Measurements from ENCODE around the gene HSD3B7. TPM values are rescaled to one million over a fixed set of nuclear protein-coding genes. Genes with fewer than 3 reads are reported as not detected.

HSD3B7 gene
- total and polyA plus RNA-seq, 2 of the 4 experiments (the other 2 are of a cell fraction) = 8.5 to 11.3 TPM

DNA sequence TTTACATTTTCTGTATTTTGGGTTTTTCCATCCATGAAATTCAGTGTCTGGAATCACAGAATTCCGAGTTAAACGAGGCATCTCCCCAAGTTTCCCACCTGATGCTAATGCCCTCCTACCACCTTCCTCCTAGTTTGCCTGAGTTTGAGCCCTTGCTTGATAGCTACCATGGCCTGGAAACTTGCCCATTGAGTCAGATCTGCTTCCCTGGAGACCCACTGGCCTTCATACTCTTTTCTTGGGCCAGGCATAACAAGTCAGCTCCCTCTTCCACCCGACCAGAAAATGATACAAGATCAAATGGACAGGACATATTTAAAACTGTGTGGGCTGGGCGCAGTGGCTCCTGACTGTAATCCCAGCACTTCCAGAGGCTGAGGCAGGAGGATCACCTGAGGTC, 17.2 kb upstream of the HSD3B7 start:
- Histone ChIP-seq H2BK120ac (ENCODE audit: low read depth, low read length) (no peak overlapping the region), H3K4ac (ENCODE audit: low read depth, low read length) (no peak overlapping the region), H3K4me3 (ENCODE audit: insufficient read depth, low read depth, low read length) (no peak overlapping the region), H3K27ac (ENCODE audit: insufficient read depth, low read length) (no peak overlapping the region), H2AFZ (replicated peaks; ENCODE audit: low read length, poor library complexity) (no peak overlapping the region), H3K79me1 (ENCODE audit: low read depth in 1 of 2, low read length in 2 of 2) (peaks cover 0 to 8% of the 10 kb centered on the region in 2 experiments; a peak in 2 of 4 replicates), H3K18ac (ENCODE audit: low read depth, low read length) (no peak overlapping the region), H3K4me2 (ENCODE audit: low read depth, low read length) (no peak overlapping the region), H2AK5ac (ENCODE audit: low read depth, low read length) (no peak overlapping the region), H3K9ac (ENCODE audit: low read depth, low read length) (no peak overlapping the region), H4K91ac (ENCODE audit: insufficient read depth, low read depth, low read length) (no peak overlapping the region), H2BK20ac (ENCODE audit: low read depth, low read length) (no peak overlapping the region), H3K9me1 (ENCODE audit: insufficient read depth, low read length) (no peaks in the 10 kb centered on the region), H3K4me1 (ENCODE audit: control insufficient read depth, insufficient read depth, low read length) (peaks cover under 1% of the 10 kb centered on the region; the same call in 1 of the 2 replicates), H2BK5ac (ENCODE audit: low read depth, low read length, poor library complexity, severe bottlenecking) (no peak overlapping the region), H3K14ac (replicated peaks; ENCODE audit: low read depth, low read length) (no peak overlapping the region), H3K56ac (ENCODE audit: extremely low read depth, insufficient read depth, low read length) (no peak overlapping the region), H4K5ac (ENCODE audit: low read depth, low read length) (no peak overlapping the region), H2AK9ac (replicated peaks; ENCODE audit: low read depth, low read length, poor library complexity) (no peak overlapping the region), H3K27me3 (ENCODE audit: control insufficient read depth, insufficient read depth, low read length) (no peaks in the 10 kb centered on the region), H3K23ac (ENCODE audit: low read depth, low read length) (no peak overlapping the region), H2BK15ac (ENCODE audit: low read depth, low read length) (no peak overlapping the region), H4K8ac (ENCODE audit: low read depth in 2 of 2, low read length in 2 of 2) (no peak overlapping the region), H3K36me3 (ENCODE audit: control insufficient read depth, insufficient read depth, low read length) (peaks cover 68% of the 10 kb centered on the region), H3K9me3 (ENCODE audit: control insufficient read depth, insufficient read depth, low read length) (no peaks in the 10 kb centered on the region), H4K20me1 (ENCODE audit: insufficient read depth, low read length) (peaks cover 5% of the 10 kb centered on the region; the same call in 1 of the 2 replicates)
- BruUV-seq (replicated peaks) = no TSS peak
- ChIA-PET CTCF (no interaction called here), POLR2A (ENCODE audit: unreplicated experiment) (no interaction called here)
- in situ Hi-C loops (cut with MboI; ENCODE audit: low sequenced_read_pairs) = no loop called here
- DNase-seq (no peak), ATAC-seq (ENCODE audit: low read depth) (no peak)
- intact Hi-C loops (cut with micrococcal nuclease) = no loop called here
- TF ChIP-seq, protein P1, sequence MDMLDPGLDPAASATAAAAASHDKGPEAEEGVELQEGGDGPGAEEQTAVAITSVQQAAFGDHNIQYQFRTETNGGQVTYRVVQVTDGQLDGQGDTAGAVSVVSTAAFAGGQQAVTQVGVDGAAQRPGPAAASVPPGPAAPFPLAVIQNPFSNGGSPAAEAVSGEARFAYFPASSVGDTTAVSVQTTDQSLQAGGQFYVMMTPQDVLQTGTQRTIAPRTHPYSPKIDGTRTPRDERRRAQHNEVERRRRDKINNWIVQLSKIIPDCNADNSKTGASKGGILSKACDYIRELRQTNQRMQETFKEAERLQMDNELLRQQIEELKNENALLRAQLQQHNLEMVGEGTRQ (IDR thresholded peaks at IDR 0.05; ENCODE audit: low read depth, low read length) = no peak
- 94% methylated on average over 2 of the region's 4 CpGs; no CpG with 5 or more reads in 1 of the 2 experiments for WGBS, 2 experiments (ENCODE audit: extremely low coverage in 2 of 2, insufficient read length in 1 of 2)
- dilution Hi-C loops (cut with HindIII; ENCODE audit: low sequenced_read_pairs, unreplicated experiment) = no loop called here
